DOHH2 (cell line): ENCODE data around the gene DPYD.

Source experiments
- H3F3A ChIP-seq: fragments of 200-600 bp; sonication (generic), shearing (Covaris generic); 2 replicates; pipeline ENCODE4 v1.6.0; 2016; ENCODE audit warnings: antibody characterized with exemption, mild to moderate bottlenecking; ENCODE audit not compliant: control insufficient read depth, insufficient read depth
- H3K27ac ChIP-seq: fragments of 200-600 bp; sonication (generic); 2 replicates; pipeline ENCODE4 v1.5.1; 2014; ENCODE audit warnings: low read depth, mild to moderate bottlenecking, low read length, moderate library complexity
- H3K27me3 ChIP-seq: fragments of 200-600 bp; sonication (generic); 2 replicates; pipeline ENCODE4 v1.6.1; 2014; ENCODE audit warnings: mild to moderate bottlenecking, low read length, mixed read lengths; ENCODE audit not compliant: control insufficient read depth
- H3K36me3 ChIP-seq: fragments of 200-600 bp; sonication (generic); 2 replicates; pipeline ENCODE4 v1.6.1; 2014; ENCODE audit warnings: mild to moderate bottlenecking, low read length, moderate library complexity, mixed read lengths; ENCODE audit not compliant: control insufficient read depth
- H3K4me1 ChIP-seq: fragments of 200-600 bp; sonication (generic); 2 replicates; pipeline ENCODE4 v1.6.1; 2014; ENCODE audit warnings: mild to moderate bottlenecking, low read length, mixed read lengths; ENCODE audit not compliant: control insufficient read depth
- H3K4me2 ChIP-seq: fragments of 200-600 bp; sonication (generic); 2 replicates; pipeline ENCODE4 v1.6.0; 2014; ENCODE audit warnings: mild to moderate bottlenecking, low read length, moderate library complexity
- H3K4me3 ChIP-seq: fragments of 200-600 bp; sonication (generic); 2 replicates; pipeline ENCODE4 v1.5.1; 2014; ENCODE audit warnings: mild to moderate bottlenecking, low read length, mixed read lengths
- H3K79me2 ChIP-seq: fragments of 200-600 bp; sonication (generic); 2 replicates; pipeline ENCODE4 v1.6.1; 2014; ENCODE audit warnings: mild to moderate bottlenecking, low read length, mixed read lengths; ENCODE audit not compliant: control insufficient read depth
- H3K9me2 ChIP-seq: fragments of 200-600 bp; sonication (generic); replicated peaks from 2 replicates; pipeline ENCODE4 v1.6.1; 2014; ENCODE audit warnings: mild to moderate bottlenecking, low read length, mixed read lengths; ENCODE audit not compliant: control insufficient read depth
- H3K9me3 ChIP-seq: fragments of 200-600 bp; sonication (generic); 2 replicates; pipeline ENCODE4 v1.6.1; 2014; ENCODE audit warnings: antibody characterized with exemption, low read length, mixed read lengths; ENCODE audit not compliant: control insufficient read depth, insufficient read depth
- H4K20me1 ChIP-seq: fragments of 200-600 bp; sonication (generic); 2 replicates; pipeline ENCODE4 v1.6.0; 2014; ENCODE audit warnings: low read depth, mild to moderate bottlenecking, antibody characterized with exemption, low read length, moderate library complexity; ENCODE audit not compliant: control insufficient read depth, insufficient read depth
- CTCF ChIP-seq: fragments of 200-600 bp; sonication (generic); IDR thresholded peaks from one replicate; pipeline ENCODE4 v1.5.1; 2014; ENCODE audit warnings: antibody characterized with exemption, mild to moderate bottlenecking, low read depth, low read length; ENCODE audit not compliant: poor library complexity, severe bottlenecking
- EZH2phosphoT487 ChIP-seq: fragments of 200-600 bp; sonication (generic); IDR thresholded peaks from 2 replicates; pipeline ENCODE4 v1.6.1; 2017; ENCODE audit warnings: borderline replicate concordance, mild to moderate bottlenecking, antibody characterized with exemption, low read length, moderate library complexity, mixed read lengths

DPYD gene

DNA sequence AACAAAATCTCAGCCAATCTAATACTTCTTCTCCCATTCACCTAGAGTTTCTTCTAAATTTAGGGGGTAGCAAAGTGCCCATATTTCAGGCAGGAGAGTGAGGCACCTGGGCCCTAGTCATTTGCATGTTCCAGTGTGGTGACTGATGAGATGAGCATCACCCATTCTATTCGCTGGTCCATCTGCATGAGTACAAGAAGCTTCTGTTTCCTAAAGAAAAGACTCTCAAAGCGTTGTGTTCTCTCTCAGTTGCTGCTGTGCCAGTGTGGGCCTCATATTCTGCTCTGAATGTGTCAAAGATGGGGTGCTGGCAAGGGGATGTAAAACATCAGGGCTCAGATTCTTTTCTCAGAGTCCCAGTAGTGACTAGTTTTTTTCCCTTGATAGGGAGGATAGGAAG is 16.1 kb upstream of the DPYD start:
- H3K27ac ChIP-seq = no peak overlapping the region
- H3K4me1 ChIP-seq = no peaks in the 10 kb centered on the region
- no peaks in the 10 kb centered on the region for H3K79me2 ChIP-seq

DNA sequence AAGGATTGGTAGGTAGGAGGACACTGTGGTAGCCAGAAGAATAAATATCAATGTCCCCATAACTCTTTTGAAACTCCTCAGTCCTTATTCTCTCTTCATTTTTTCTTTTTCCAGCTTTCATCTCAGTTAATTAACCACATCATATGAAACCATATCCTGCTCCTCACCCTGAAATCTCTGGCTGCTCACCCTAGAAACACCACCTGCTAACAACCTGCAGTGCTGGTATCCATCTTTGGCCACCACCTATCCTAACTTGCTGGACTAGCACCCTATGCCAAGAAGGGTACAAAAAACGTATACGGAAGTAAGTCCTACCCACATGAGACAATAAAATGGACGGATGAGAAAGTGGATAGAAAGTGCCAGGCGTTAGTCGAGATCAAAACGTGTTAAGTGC is 13.7 kb upstream of the DPYD start:
- Histone ChIP-seq H3K36me3 (no peaks in the 10 kb centered on the region), H3K79me2 (no peaks in the 10 kb centered on the region), H3K9me3 (no peaks in the 10 kb centered on the region), H3K4me1 (no peaks in the 10 kb centered on the region), H3K27me3 (no peaks in the 10 kb centered on the region), H3K27ac (no peak overlapping the region), H3F3A (no peaks in the 10 kb centered on the region), H4K20me1 (no peaks in the 10 kb centered on the region), H3K9me2 (no peaks in the 10 kb centered on the region), H3K4me3 (no peak overlapping the region), H3K4me2 (no peak overlapping the region)
- TF ChIP-seq EZH2phosphoT487 = no peak
- no peak for TF ChIP-seq CTCF

More for the DNA sequence above, 16.1 kb upstream of the DPYD start:
- no peak overlapping the region for H3K4me3 ChIP-seq
- no peaks in the 10 kb centered on the region for H3F3A ChIP-seq
- no peaks in the 10 kb centered on the region for H3K9me3 ChIP-seq
- H3K9me2 ChIP-seq = no peaks in the 10 kb centered on the region
- no peaks in the 10 kb centered on the region for H4K20me1 ChIP-seq
- no peaks in the 10 kb centered on the region for H3K27me3 ChIP-seq
- no peak overlapping the region for H3K4me2 ChIP-seq
- no peaks in the 10 kb centered on the region for H3K36me3 ChIP-seq
- TF ChIP-seq EZH2phosphoT487 = no peak
- TF ChIP-seq CTCF = no peak

- Histone ChIP-seq H3K9me2 (no peaks in the 10 kb centered on the region), H3F3A (no peaks in the 10 kb centered on the region), H3K4me2 (no peak overlapping the region), H3K27ac (no peak overlapping the region), H3K4me3 (no peak overlapping the region), H3K27me3 (no peaks in the 10 kb centered on the region), H3K79me2 (no peaks in the 10 kb centered on the region), H3K36me3 (no peaks in the 10 kb centered on the region), H3K4me1 (no peaks in the 10 kb centered on the region), H4K20me1 (no peaks in the 10 kb centered on the region), H3K9me3 (no peaks in the 10 kb centered on the region)
- TF ChIP-seq EZH2phosphoT487 (no peak), CTCF (no peak)
Measured at GRCh38 chr1:97929874-97930851, 9.3 kb upstream of the DPYD start.
